DND-41 (cell line): ENCODE results near the gene TOP3B.

ENCODE experiments used
- EZH2 ChIP-seq: IDR thresholded peaks from 3 replicates; pipeline ENCODE4 v1.6.1; 2012; ENCODE audit warnings: borderline replicate concordance, low read depth, mild to moderate bottlenecking, moderate library complexity, low read length, inconsistent platforms; ENCODE audit not compliant: severe bottlenecking
- TF ChIP-seq, protein P1 (sequence below): IDR thresholded peaks from 2 replicates; pipeline ENCODE4 v1.5.1; 2012; ENCODE audit warnings: borderline replicate concordance, low read length, moderate library complexity, mild to moderate bottlenecking; ENCODE audit not compliant: poor library complexity, severe bottlenecking; ENCODE audit errors: extremely low read depth

DNA sequence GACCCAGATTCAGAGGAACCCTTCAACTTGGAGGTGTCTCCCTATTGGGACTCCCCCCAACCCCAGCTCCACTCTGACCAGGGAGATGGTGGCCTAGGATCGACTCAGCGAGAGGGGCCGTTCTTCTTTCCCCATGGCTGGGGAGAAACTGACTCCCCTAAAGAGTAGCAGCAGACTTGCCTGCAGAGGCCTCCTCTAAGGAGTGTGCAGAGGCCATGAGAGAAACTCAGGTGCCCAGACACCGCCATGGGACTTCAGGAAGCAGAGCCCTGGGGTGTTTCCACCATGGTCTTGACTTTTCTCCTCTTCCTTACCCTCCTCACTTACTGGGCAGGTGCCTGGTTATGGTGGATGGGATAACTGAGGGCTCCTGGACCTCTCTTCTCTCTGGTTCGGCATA lies 2.6 kb upstream of the TOP3B start:
- TF ChIP-seq, protein P1, sequence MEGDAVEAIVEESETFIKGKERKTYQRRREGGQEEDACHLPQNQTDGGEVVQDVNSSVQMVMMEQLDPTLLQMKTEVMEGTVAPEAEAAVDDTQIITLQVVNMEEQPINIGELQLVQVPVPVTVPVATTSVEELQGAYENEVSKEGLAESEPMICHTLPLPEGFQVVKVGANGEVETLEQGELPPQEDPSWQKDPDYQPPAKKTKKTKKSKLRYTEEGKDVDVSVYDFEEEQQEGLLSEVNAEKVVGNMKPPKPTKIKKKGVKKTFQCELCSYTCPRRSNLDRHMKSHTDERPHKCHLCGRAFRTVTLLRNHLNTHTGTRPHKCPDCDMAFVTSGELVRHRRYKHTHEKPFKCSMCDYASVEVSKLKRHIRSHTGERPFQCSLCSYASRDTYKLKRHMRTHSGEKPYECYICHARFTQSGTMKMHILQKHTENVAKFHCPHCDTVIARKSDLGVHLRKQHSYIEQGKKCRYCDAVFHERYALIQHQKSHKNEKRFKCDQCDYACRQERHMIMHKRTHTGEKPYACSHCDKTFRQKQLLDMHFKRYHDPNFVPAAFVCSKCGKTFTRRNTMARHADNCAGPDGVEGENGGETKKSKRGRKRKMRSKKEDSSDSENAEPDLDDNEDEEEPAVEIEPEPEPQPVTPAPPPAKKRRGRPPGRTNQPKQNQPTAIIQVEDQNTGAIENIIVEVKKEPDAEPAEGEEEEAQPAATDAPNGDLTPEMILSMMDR = no peak
- TF ChIP-seq EZH2 = no peak
